H9 (cell line): ENCODE results near the gene SLC9A1. TPM values are rescaled to one million over a fixed set of nuclear protein-coding genes. Genes with fewer than 3 reads are reported as not detected.

ENCODE experiments used
- DNase-seq: peaks from one replicate; pipeline ENCODE4 v3.0.0-alpha.2; 2017
- H2AFZ ChIP-seq: one replicate; pipeline ENCODE4 v1.6.1; 2013; ENCODE audit warnings: mild to moderate bottlenecking, low read length, control low read depth, moderate library complexity
- H2AK5ac ChIP-seq: 2 replicates; pipeline ENCODE4 v1.6.1; 2013; ENCODE audit warnings: low read length, control low read depth, mixed read lengths; ENCODE audit not compliant: insufficient read length
- H2BK120ac ChIP-seq: one replicate; pipeline ENCODE4 v1.6.1; 2013; ENCODE audit warnings: low read depth, mild to moderate bottlenecking, low read length, control low read depth, inconsistent platforms; ENCODE audit not compliant: poor library complexity, severe bottlenecking
- H2BK12ac ChIP-seq: 2 replicates; pipeline ENCODE4 v1.6.1; 2013; ENCODE audit warnings: low read length, control low read depth, mixed read lengths, low read depth; ENCODE audit not compliant: insufficient read length
- H2BK15ac ChIP-seq: 2 replicates; pipeline ENCODE4 v1.6.1; 2013; ENCODE audit warnings: low read depth, low read length, control low read depth
- H2BK20ac ChIP-seq: one replicate; pipeline ENCODE4 v1.6.1; 2013; ENCODE audit warnings: low read depth, mild to moderate bottlenecking, low read length, control low read depth, inconsistent platforms; ENCODE audit not compliant: poor library complexity, severe bottlenecking
- H2BK5ac ChIP-seq: 2 replicates; pipeline ENCODE4 v1.6.1; 2013; ENCODE audit warnings: low read length, control low read depth, mixed read lengths; ENCODE audit not compliant: insufficient read length
- H3K14ac ChIP-seq: 2 replicates; pipeline ENCODE4 v1.6.1; 2013; ENCODE audit warnings: low read length, control low read depth; ENCODE audit not compliant: insufficient read depth
- H3K18ac ChIP-seq: 2 replicates; pipeline ENCODE4 v1.6.1; 2013; ENCODE audit warnings: low read depth, mild to moderate bottlenecking, mixed read lengths, low read length, control low read depth; ENCODE audit not compliant: insufficient read length
- H3K23ac ChIP-seq: 2 replicates; pipeline ENCODE4 v1.6.1; 2013; ENCODE audit warnings: low read length, control low read depth, mixed read lengths, low read depth; ENCODE audit not compliant: insufficient read length
- H3K23me2 ChIP-seq: 2 replicates; pipeline ENCODE4 v1.6.1; 2013; ENCODE audit warnings: low read depth, mild to moderate bottlenecking, mixed read lengths, low read length, control low read depth; ENCODE audit not compliant: insufficient read length, poor library complexity, severe bottlenecking
- H3K27ac ChIP-seq: 2 replicates; pipeline ENCODE4 v1.5.1; 2013; ENCODE audit warnings: low read length, control low read depth, mixed read lengths, low read depth; ENCODE audit not compliant: insufficient read length
- H3K27me3 ChIP-seq: 2 replicates; pipeline ENCODE4 v1.6.1; 2013; ENCODE audit warnings: low read length, control low read depth, inconsistent platforms; ENCODE audit not compliant: insufficient read depth
- H3K4ac ChIP-seq: 2 replicates; pipeline ENCODE4 v1.6.1; 2013; ENCODE audit warnings: low read depth, mild to moderate bottlenecking, control low read depth, inconsistent platforms, low read length, moderate library complexity
- H3K4me1 ChIP-seq: 2 replicates; pipeline ENCODE4 v1.6.1; 2013; ENCODE audit warnings: low read length, control low read depth, inconsistent platforms; ENCODE audit not compliant: insufficient read depth
- H3K4me2 ChIP-seq: 2 replicates; pipeline ENCODE4 v1.6.1; 2013; ENCODE audit warnings: low read length, control low read depth, mixed read lengths; ENCODE audit not compliant: insufficient read length, insufficient read depth
- H3K56ac ChIP-seq: 2 replicates; pipeline ENCODE4 v1.6.1; 2013; ENCODE audit warnings: low read depth, mild to moderate bottlenecking, mixed read lengths, low read length, control low read depth; ENCODE audit not compliant: insufficient read length
- H3K79me1 ChIP-seq: 2 replicates; pipeline ENCODE4 v1.6.1; 2013; ENCODE audit warnings: low read depth, mild to moderate bottlenecking, moderate library complexity, low read length, control low read depth, inconsistent platforms; ENCODE audit not compliant: insufficient read depth, poor library complexity, severe bottlenecking
- H3K79me2 ChIP-seq: 2 replicates; pipeline ENCODE4 v1.6.1; 2013; ENCODE audit warnings: low read length, control low read depth, inconsistent platforms; ENCODE audit not compliant: insufficient read depth
- H3K9ac ChIP-seq: 2 replicates; pipeline ENCODE4 v1.6.1; 2013; ENCODE audit warnings: low read length, control low read depth, mixed read lengths; ENCODE audit not compliant: insufficient read length; ENCODE audit errors: extremely low read depth
- H3K9me3 ChIP-seq: one replicate; pipeline ENCODE4 v1.6.1; 2013; ENCODE audit warnings: low read depth, low read length, inconsistent platforms; ENCODE audit not compliant: control insufficient read depth
- H3T11ph ChIP-seq: one replicate; pipeline ENCODE4 v1.6.1; 2013; ENCODE audit warnings: mild to moderate bottlenecking, low read length, control low read depth, inconsistent platforms
- H4K20me1 ChIP-seq: one replicate; pipeline ENCODE4 v1.6.1; 2013; ENCODE audit not compliant: control insufficient read depth, insufficient read length, insufficient read depth
- H4K5ac ChIP-seq: 2 replicates; pipeline ENCODE4 v1.6.1; 2013; ENCODE audit warnings: low read depth, mild to moderate bottlenecking, mixed read lengths, low read length, control low read depth; ENCODE audit not compliant: insufficient read length
- H4K8ac ChIP-seq: replicated peaks from 2 replicates; pipeline ENCODE4 v1.6.1; 2013; ENCODE audit warnings: low read length, control low read depth, mixed read lengths, low read depth; ENCODE audit not compliant: insufficient read length
- H4K91ac ChIP-seq: 2 replicates; pipeline ENCODE4 v1.6.1; 2013; ENCODE audit warnings: low read depth, mild to moderate bottlenecking, moderate library complexity, mixed read lengths, low read length, control low read depth; ENCODE audit not compliant: insufficient read length
- H3K27ac Mint-ChIP-seq, 3 experiments: 2 replicates in 2 of 3; 3 replicates in 1 of 3; pipeline ENCODE4 v1.8.0; 2020 to 2021; ENCODE audit warnings: mixed read lengths in 3 of 3, mild to moderate bottlenecking in 1 of 3, moderate library complexity in 1 of 3
- H3K27me3 Mint-ChIP-seq: 2 replicates; pipeline ENCODE4 v1.8.0; 2021; ENCODE audit warnings: low read depth, mild to moderate bottlenecking, moderate library complexity, mixed read lengths
- H3K36me3 Mint-ChIP-seq, 3 experiments: 2 replicates in 2 of 3; 3 replicates in 1 of 3; pipeline ENCODE4 v1.8.0; 2020 to 2021; ENCODE audit warnings: low read depth in 3 of 3, mixed read lengths in 3 of 3; ENCODE audit not compliant: insufficient read depth in 1 of 3
- H3K4me1 Mint-ChIP-seq, 2 experiments: 2 replicates each; pipeline ENCODE4 v1.8.0; 2020; ENCODE audit warnings: mixed read lengths in 2 of 2
- H3K4me3 Mint-ChIP-seq, 2 experiments: 2 replicates in 1 of 2; 3 replicates in 1 of 2; pipeline ENCODE4 v1.8.0; 2020 to 2021; ENCODE audit warnings: mild to moderate bottlenecking in 2 of 2, mixed read lengths in 2 of 2, moderate library complexity in 1 of 2
- H3K9me3 Mint-ChIP-seq, 2 experiments: 2 replicates in 1 of 2; 3 replicates in 1 of 2; pipeline ENCODE4 v1.8.0; 2020; ENCODE audit warnings: mild to moderate bottlenecking in 2 of 2, mixed read lengths in 2 of 2, moderate library complexity in 1 of 2
- CTCF ChIP-seq: fragments of 200-600 bp; sonication (generic); conservative IDR thresholded peaks from 3 replicates; pipeline ENCODE4 v1.8.0; 2021; ENCODE audit warnings: antibody characterized with exemption, mild to moderate bottlenecking
- WGBS: extraction: QIAGEN DNeasy Blood & Tissue Kit; methylation state at CpG from one replicate; pipeline ENCODE4 v1.1.7; 2013; ENCODE audit warnings: missing lambda C conversion rate, low lambda C conversion rate, mixed read lengths; ENCODE audit not compliant: insufficient read length; ENCODE audit errors: extremely low coverage; 5-methylcytosine and 5-hydroxymethylcytosine counted together
- total RNA-seq: library from RNA; stranded (reverse); gene quantifications from 2 replicates; pipeline ENCODE4 v1.2.1, GENCODE V29; 2021

The SLC9A1 gene
- total RNA-seq, 1 experiment from 2014 or later = 20.8 TPM

- H2BK120ac ChIP-seq = no peak overlapping the region
- DNase-seq = no peak
- Mint-ChIP-seq H3K36me3 (peaks cover 0 to 4% (median 2%) of the 10 kb centered on the region in 3 experiments; a peak in 1 of 7 replicates), H3K9me3 (no peaks in the 10 kb centered on the region), H3K4me3 (no peak overlapping the region; a peak in 1 of 5 replicates), H3K4me1 (peaks cover 34 to 43% of the 10 kb centered on the region in 2 experiments), H3K27me3 (no peaks in the 10 kb centered on the region), H3K27ac (no peak overlapping the region)
- H3K79me1 ChIP-seq = peaks cover 4% of the 10 kb centered on the region
- no peak overlapping the region for H3K14ac ChIP-seq
- no peak overlapping the region for H3K18ac ChIP-seq
- no peak overlapping the region for H4K91ac ChIP-seq
- no peak overlapping the region for H3K56ac ChIP-seq
- H2BK5ac ChIP-seq = no peak overlapping the region
- no peaks in the 10 kb centered on the region; the same call in 1 of the 2 replicates for H3K79me2 ChIP-seq
- H3K23ac ChIP-seq = no peak overlapping the region
- H3K4me1 ChIP-seq = no peaks in the 10 kb centered on the region
- no peak overlapping the region for H3K9ac ChIP-seq
- H2BK20ac ChIP-seq = no peak overlapping the region
- TF ChIP-seq CTCF = no peak
- H2BK15ac ChIP-seq = no peak overlapping the region
- H4K20me1 ChIP-seq = no peaks in the 10 kb centered on the region
- peaks cover 11% of the 10 kb centered on the region for H3K23me2 ChIP-seq
- H3K27ac ChIP-seq = no peak overlapping the region
- no peak overlapping the region for H2AFZ ChIP-seq
- no peak overlapping the region for H4K8ac ChIP-seq
- no peak overlapping the region for H2AK5ac ChIP-seq
- no CpG with 5 or more reads among the region's 3 CpGs for WGBS
- no peak overlapping the region for H2BK12ac ChIP-seq
- H3T11ph ChIP-seq = no peak overlapping the region
- no peak overlapping the region for H3K4ac ChIP-seq
- H4K5ac ChIP-seq = no peak overlapping the region
- H3K27me3 ChIP-seq = no peaks in the 10 kb centered on the region
- no peaks in the 10 kb centered on the region for H3K9me3 ChIP-seq
- H3K4me2 ChIP-seq = no peak overlapping the region
These were observed 4.3 kb downstream of the SLC9A1 start for GRCh38 chr1:27150641-27151040.
